SK-N-SH treated with all-trans-retinoic acid at 6 μM for 48 hours (cell line): ENCODE measurements around the gene RHOG.

Experiments used
- BACH2 ChIP-seq: fragments of 250-450 bp; sonication (Bioruptor Pico); IDR thresholded peaks from 2 replicates; pipeline ENCODE4 v1.9.0; 2021; ENCODE audit warnings: mild to moderate bottlenecking, borderline replicate concordance
- ISL1 ChIP-seq: fragments of 250-450 bp; sonication (Bioruptor Pico); IDR thresholded peaks from 2 replicates; pipeline ENCODE4 v2.1.2; 2022; ENCODE audit warnings: mild to moderate bottlenecking, moderate library complexity
- ZNF565 ChIP-seq: fragments of 450-650 bp; formaldehyde crosslinking; conservative IDR thresholded peaks from 2 replicates; pipeline ENCODE4 v1.5.0; 2020; ENCODE audit warnings: low read depth, mild to moderate bottlenecking, moderate library complexity

DNA sequence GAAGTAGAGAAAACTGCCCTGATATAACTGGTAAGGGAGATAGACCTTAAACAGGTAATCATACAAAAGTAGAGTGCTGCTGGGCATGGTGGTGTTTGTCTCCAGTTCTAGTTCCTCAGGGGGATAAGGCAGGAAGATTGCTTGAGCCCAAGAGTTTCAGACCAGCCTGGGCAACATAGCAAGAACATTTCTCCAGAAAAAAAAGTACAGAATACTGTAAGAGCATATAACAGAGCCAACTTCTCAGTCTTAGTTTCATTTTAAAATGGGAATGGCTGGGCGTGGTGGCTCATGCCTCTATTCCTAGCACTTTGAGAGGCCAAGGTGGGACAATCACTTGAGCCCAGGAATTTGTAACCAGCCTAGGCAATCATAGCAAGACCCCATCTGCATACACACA is 4.5 kb upstream of the RHOG start:
- TF ChIP-seq BACH2 (CRISPR knock-in tag), result no peak
- TF ChIP-seq ZNF565, result no peak
- TF ChIP-seq ISL1 (CRISPR knock-in tag), result no peak
